ENCODE data around the gene NINL.

Gene NINL

DNA sequence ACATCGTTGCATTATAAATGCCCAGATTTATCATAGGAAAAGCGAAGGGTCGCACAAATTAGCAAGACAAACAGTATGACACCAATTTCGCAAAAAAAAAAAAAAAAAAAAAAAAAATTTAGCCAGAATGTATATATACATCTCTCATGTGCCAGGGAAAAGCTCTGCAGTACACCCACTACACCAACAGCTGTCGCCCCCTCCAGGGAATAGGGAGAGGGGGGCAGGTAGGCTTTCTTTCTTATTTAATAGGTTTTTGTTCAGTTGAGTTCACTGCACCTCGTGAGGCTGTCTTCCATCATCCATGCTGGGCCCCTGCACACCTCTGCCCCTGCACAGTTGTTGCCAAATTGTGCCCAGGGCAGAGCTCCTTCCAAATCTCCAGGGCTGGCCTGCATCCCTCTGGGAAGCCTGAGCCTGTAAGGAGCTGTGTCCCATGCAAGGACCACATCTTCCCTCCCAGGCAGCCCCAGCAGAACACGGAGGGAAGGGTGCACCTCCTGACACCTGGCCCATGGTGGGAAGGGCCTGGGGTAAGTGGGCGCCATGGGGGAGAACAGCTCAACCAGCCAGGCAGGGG lies 85.4 kb downstream of the NINL start:
- DNase-seq, result no peak

DNA sequence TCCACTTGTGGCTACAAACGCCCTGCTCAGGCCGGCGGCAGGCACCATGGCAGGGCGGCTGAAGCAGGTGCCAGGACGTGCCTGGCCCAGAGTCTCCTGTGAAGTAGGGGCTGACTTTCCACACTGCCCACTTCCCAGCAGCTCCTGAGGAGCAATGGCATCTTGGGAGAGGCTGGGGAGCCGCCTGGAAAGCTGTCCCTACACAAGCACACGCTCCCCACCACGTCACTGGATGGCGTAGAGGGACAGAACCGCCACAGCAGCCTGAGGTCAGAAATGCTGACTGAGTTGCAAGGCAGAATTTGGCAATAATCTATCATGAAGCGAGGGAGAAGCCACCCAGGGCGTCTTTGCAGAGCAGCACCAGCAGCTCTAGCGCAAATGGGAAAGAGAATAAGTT lies 86.3 kb downstream of the NINL start:
- DNase-seq, result no peak

- no peak for DNase-seq
Observed at GRCh38 chr20:25498280-25498606, 87.1 kb downstream of the NINL start.

GRCh38 chr20:25497586-25498279 lies 87.6 kb downstream of the NINL start:
- no peak for DNase-seq

GRCh38 chr20:25496968-25497401 lies 88.3 kb downstream of the NINL start:
- DNase-seq, result no peak

DNA sequence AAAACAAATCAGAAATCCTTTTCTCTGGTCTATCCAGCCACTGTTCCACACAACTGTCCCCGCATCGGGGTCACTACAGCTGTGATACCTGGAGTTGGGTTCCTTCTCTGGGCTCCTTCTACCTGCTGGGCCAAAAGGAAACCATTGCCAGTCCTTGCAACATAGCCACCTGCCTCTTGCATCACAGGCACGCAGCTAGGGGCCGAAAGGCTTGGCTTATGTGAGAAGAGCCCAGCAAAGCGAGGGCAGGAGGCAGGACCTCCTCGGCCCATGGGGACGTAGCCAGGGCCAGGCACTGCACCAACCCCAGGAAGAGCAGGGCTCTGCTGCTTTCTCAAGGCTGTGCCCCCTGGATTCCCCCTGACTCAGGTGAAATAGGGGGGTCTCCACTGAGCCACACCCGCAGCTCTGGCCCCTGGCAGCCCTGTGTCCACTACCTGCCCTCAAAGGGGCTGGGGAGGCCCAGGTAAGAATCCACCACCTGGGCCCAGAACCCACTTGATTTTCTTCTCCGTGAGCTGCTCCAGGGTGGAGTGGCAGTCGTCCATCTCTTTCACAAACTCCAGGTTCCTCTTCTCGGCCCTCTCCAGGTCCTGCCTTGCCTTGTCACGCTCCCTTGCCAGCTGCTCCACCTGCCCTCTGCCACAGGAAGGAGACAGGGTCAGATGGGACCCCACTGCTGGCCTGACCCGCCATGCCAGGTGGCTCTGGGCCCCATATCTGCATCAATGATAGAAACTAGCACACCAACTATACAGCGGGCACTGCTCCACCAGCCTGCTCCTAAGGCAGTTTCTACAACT lies 89.0 kb downstream of the NINL start:
- DNase-seq, result no peak

DNA sequence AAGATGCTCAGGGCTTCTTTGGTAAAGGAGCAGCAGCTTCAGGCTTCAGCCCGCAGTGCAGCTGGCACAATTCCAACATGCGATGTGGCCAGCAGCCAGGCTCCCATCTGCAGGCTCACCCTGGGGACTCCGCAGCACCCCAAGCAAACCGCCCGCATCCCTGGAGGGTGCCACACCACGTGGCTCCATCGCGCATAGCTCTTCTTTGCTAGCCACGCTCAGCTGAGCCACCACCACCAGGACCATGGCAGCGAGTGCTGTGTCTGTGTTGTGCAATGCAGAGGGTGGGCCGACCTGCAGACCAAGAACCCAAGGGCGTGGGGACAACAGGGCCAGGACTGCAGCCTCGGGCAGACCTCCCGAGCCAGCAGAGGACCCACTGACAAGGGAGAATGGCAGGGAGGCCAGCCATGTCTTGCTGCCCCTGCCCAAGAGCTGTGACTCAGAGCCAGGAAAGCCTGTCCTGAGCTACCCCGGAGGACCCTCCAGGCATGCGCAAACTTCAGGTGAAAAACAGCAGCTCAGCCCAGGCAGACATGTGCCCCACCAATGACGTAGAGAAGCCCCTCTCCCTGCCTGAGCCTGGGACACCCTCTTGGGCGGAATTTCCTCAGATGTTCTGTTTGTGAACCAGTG lies 90.0 kb downstream of the NINL start:
- no peak for DNase-seq

DNA sequence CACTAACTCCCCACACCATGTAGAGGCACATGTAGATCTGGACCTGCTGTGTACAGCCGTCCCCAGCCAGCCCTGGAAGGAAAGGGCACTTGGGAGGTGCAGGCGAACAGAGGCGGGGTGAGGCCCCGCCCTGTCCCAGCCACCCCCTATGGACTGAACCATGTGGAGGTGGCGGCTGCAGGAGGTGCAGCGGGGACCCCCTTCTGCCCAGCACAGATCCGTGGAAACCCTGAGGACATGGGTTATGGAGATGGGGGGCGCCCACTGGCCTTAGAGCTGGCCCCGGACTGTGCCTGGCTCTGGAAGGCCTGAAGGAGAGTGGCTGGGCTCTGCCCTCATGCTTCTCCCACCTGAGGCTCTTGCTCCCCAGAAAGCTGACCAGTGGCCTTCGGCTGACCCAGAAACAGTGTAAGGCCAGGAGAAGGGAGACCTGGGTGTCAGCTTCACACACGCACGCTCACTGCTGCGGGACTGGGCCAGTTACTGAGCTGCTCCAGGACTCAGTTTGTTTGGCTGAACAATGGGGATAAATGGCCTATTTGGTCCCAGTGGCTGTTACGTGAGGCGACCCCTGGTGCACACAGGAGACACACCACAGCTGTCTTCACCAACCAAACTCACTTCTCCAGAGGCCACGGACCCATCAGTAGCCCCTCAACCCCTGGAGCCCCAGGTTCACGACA lies 90.7 kb downstream of the NINL start:
- DNase-seq, result no peak

DNA sequence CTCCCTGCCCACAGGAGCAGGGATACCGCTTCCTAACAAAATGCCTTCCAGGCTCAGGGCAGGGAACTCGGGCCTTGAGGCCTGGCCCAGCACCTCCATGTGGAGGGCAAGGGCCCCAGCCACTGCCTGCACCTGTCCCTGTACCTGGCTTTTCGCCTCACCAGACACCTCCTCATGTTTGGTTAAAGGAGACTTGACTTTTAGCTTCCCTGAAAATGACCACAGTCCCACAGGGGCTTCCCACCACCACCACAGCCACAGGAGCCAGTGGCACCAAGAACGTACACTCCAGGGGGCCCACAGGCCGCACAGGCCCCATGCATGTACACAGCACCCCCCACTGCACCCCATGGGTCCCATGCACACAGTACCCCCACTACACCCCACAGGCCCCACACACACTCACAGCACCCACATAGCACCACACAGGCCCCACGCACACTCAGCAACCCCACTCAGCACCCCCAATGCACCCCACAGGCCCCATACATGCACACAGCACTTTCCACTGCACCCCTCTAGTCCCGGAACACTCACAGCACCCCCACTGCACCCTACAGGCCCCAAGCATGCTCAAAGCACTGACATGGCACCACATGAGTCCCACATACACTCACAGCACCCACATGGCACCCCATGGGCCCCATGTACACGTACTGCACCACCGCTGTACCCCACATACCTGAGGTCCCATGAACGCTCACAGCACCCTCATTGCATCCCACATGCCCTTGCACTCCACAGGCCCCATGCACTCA lies 91.4 kb downstream of the NINL start:
- DNase-seq, result no peak

- DNase-seq, result no peak
Observed at GRCh38 chr20:25493137-25493536, 92.2 kb downstream of the NINL start.

- DNase-seq, result no peak
Observed at GRCh38 chr20:25491446-25492038, 93.8 kb downstream of the NINL start.

GRCh38 chr20:25490656-25491445 lies 94.5 kb downstream of the NINL start:
- DNase-seq, result no peak

- DNase-seq, result no peak
Observed at GRCh38 chr20:25489221-25489871, 96.0 kb downstream of the NINL start.

DNA sequence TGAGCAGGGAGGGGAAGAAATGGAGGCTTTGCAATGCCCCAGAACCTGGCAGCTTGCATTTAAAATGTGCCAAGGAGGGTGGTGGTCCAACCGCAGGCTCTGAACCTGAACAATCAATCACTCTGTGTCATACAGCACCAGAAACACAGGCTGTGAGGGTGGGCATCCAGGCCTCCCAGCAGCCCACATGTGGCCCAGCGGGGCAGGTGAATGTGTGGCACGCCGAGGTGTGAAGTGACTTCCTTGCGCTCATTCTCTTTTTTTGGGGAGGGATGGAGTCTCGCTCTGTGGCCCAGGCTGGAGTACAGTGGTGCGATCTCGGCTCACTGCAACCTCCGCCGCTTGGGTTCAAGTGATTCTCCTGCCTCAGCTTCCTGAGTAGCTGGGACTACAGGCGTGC lies 97.4 kb downstream of the NINL start:
- DNase-seq, result no peak

GRCh38 chr20:25487306-25487705 lies 98.0 kb downstream of the NINL start:
- no peak for DNase-seq

- peak; percentile 20 for DNase-seq
Observed at GRCh38 chr20:25486377-25486776, 99.0 kb downstream of the NINL start.

DNA sequence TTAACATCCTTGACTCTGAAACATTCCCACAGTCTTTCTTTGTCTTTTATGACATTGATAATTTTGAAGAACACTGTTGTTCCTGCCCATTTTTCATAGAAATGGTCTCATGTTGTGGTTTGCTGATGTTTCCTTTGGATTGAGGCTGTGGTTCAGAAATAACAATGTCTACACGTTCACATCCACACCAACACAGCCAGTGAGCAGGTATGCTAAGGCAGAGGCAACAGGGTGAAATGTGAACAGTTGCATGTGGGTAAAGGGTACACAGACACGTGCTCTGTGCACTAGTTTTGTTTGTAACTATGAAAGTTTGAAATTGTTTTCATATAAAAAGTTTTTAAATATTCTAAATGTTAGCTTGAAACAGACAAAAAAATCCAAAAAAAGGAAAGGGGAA lies 99.5 kb downstream of the NINL start:
- DNase-seq, result no peak

DNA sequence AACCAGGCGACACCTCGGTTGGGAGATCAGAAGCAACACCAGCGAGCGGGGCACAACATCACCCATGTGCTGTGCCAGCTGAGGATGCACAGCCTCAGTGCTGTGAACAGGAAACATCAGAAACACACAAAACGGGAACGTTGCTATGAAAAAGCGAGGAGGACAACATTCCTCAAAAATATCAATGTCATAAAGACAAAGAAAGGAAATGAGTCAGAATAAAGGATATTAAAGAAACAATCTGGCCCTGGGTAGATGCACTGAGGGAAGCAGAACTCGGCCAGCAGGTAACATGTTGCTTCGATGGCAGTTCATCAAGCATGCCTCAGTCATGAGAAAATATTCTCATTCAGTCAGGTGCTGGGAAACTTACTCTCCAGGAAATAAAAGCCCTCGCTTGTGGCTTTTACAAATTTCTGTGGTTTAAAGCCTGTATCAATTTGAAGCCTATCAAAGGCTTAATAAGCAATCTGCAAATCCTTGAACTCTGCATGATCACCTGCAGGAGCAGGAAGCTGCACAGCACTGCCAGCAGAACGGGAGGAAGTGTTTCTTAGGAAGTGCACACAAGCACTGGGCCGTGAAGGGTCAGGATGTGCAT lies 100.3 kb downstream of the NINL start:
- DNase-seq, result no peak

DNA sequence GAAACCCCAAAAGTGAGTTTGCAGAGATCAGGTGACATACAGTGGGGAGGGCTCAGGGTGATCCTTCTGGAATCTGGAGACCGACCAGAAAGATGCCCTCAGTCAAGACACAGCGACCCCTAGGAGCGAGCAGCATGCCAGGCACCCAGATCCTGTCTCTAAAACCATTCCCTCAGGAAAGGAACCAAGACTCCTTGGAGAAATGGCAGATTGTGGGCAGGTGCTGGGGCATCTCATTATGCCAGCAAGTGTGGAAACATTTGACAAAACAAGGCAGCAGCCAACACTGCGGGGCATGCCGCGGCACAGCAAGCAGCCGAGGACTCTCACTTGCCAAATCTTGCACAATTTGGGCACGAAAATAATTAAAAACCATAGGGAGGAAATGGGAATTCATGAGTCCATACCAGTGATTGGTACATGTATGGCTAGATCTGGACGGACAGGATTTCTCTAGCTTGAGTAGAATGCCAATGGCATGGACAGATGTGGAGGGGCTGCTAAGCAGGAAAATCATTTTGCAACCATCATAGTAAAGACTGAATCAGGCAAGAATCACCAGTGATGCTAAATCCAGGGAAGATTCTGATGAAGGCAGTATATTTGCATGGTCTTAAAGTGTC lies 101.0 kb downstream of the NINL start:
- DNase-seq, result no peak
